HG02938 (cell line): ENCODE measurements around the gene NDUFS1.

ENCODE experiments used
- ATAC-seq: cut with Tn5 transposase; IDR thresholded peaks from one replicate; pipeline ENCODE4 v1.9.1; 2021; ENCODE audit warnings: mild to moderate bottlenecking, moderate library complexity; ENCODE audit not compliant: unreplicated experiment

The NDUFS1 gene

DNA sequence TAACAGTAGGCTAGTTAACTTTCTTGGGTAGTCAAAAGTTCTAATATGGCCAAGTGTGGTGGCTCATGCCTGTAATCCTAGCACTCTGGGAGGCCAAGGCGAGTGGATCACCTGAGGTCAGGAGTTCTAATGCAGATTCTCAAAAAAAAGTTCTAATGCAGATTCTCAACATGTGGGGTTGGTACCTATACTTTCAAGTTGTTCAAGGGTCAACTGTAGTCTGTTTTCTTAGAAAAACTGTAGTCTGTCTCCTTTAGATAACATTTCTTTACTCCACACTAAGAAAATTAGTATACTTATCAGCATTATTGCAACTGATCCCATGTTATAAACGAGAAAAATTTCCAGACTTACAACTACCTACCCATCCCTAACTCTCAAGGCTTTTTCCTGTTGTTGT, 89.8 kb downstream of the NDUFS1 start:
- ATAC-seq, result no peak

DNA sequence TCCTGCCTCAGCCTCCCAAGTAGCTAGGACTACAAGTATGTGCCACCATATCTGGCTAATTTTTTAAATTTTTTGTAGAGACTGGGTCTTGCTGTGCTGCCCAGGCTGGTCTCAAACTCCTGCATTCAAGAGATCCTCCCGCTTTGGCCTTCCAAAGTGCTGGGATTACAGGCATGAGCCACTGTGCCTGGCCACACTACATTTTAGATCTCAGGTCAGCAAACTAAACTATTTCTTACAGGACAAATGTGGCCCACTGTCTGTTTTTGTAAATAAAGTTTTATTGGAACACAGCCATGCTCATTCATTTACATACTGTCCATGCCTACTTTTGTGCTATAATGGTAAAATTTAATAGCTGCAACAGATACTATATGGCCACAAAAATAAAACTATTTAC, 91.0 kb downstream of the NDUFS1 start:
- ATAC-seq, result no peak
